Mucosa of rectum (tissue), 2 donors: ENCODE measurements around the gene ACAP2.
"Not testable (repeated sequence)": the region's sequence is repeated elsewhere in the genome, so short reads cannot be mapped to it uniquely, and the experiment has no call there.

Experiments
- H3K27ac ChIP-seq, 2 donors: one replicate each; pipeline ENCODE4 v1.7.0; 2013; ENCODE audit warnings: inconsistent platforms in 2 of 2, low read depth in 2 of 2, low read length in 2 of 2
- H3K27me3 ChIP-seq, 2 donors: one replicate each; pipeline ENCODE4 v1.7.0; 2013; ENCODE audit warnings: low read length in 2 of 2; ENCODE audit not compliant: control insufficient read depth in 2 of 2, insufficient read depth in 2 of 2
- H3K36me3 ChIP-seq, 2 donors: one replicate each; pipeline ENCODE4 v1.7.0; 2013; ENCODE audit warnings: low read length in 2 of 2; ENCODE audit not compliant: control insufficient read depth in 2 of 2, insufficient read depth in 2 of 2
- H3K4me1 ChIP-seq, 2 donors: one replicate each; pipeline ENCODE4 v1.7.0; 2013; ENCODE audit warnings: low read length in 2 of 2, mild to moderate bottlenecking in 1 of 2; ENCODE audit not compliant: control insufficient read depth in 2 of 2, insufficient read depth in 2 of 2
- H3K4me3 ChIP-seq, 2 donors: one replicate each; pipeline ENCODE4 v1.7.0; 2013; ENCODE audit warnings: low read length in 2 of 2
- H3K9ac ChIP-seq, 2 donors: one replicate each; pipeline ENCODE4 v1.7.0; 2013; ENCODE audit warnings: low read length in 2 of 2, low read depth in 1 of 2, mild to moderate bottlenecking in 1 of 2
- H3K9me3 ChIP-seq, 2 donors: one replicate each; pipeline ENCODE4 v1.7.0; 2013; ENCODE audit warnings: low read length in 2 of 2; ENCODE audit not compliant: control insufficient read depth in 2 of 2
- donor health status: healthy.
- donor health status: Normal muscosa, but diverticular disease.

ACAP2 gene

DNA sequence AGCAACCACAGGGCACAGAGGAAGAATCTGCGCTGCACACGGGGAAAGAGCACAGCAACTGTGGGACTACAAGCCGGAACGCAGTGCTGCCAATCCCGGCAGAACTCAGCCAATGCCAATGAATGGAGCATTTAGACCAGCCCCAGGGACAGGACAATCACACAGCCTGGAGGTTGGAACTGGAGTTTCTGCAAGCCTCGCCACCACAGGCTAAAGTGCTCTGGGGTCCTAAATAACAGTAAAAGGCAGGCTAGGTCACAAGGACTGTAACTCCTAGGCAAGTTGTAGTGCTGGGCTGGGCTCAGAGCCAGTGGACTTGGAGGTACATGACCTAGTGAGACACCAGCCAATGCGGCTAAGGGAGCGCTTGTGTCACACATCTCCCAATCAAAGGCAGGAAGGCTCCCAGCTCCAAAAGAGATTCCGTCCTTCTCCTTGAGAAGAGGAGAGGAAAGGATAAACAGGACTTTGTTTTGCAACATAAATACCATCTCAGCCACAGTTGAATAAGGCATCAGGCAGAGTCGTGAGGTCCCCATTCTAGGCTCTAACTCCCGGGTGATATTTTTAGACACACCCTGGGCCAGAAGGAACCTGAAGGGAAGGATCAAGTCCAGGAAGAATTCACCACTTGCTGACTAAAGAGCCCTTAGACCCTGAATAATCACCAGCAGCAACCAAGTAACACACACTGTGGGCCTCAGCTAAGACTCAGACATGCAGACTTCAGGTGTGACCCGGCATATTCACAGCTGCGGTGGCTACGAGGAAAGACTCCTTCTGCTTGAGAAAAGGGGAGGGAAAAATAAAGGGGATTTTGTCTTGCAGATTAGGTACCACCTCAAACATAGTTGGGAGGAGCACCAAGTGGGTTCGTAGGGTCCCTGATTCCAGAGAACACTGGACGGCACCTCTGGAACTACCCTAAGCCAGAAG is 86.4 kb downstream of the ACAP2 start:
- Histone ChIP-seq H3K9ac (no peak overlapping the region), H3K4me1 (no peaks in the 10 kb centered on the region), H3K27ac (no peak overlapping the region), H3K36me3 (peaks cover 0 to 7% of the 10 kb centered on the region in 2 donors), H3K4me3 (no peak overlapping the region), H3K9me3 (no peaks in the 10 kb centered on the region), H3K27me3 (no peaks in the 10 kb centered on the region)

DNA sequence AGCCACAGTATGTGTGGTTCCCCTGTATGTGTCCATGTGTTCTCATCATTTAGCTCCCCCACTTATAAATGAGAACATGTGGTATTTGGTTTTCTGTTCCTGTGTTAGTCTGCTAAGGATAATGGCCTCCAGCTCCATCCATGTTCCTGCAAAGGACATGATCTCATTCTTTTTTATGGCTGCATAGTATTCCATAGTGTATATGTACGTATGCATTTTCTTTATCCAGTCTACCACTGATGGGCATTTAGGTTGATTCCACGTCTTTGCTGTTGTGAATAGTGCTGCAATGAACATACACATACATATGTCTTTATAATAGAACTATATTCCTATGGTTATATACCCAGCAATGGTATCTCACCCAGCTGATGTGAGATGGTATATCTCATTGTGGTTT is 88.8 kb downstream of the ACAP2 start:
- H3K9ac ChIP-seq, H3K9me3 ChIP-seq, H3K27ac ChIP-seq, H3K27me3 ChIP-seq, H3K4me1 ChIP-seq, H3K4me3 ChIP-seq, H3K36me3 ChIP-seq: not testable (repeated sequence)

DNA sequence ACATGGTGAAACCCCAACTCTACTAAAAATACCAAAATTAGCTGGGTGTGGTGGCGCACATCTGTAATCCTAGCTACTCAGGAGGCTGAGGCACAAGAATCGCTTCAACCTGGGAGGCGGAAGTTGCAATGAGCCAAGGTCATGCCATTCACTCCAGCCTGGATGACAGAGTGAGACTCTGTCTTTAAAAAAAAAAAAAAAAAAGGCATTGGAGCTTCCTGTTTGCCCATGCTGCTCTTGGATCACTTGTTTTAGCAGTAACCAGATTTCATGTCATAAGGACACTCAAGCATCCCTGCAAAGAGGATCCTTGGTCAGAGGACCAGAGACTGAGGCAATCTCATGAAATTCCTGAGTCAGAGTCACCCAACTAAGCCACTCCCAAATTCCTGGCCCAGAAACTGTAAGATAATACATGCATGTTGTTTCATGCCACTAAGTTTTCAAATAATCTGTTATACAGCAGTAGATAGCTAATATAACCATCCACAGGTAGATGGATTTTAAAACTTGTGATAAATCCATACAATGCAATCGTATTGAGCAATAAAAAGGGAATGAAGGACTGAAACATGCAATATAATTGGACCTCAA is 89.8 kb downstream of the ACAP2 start:
- H3K4me3 ChIP-seq = no peak overlapping the region
- H3K4me1 ChIP-seq = no peaks in the 10 kb centered on the region
- no peak overlapping the region for H3K27ac ChIP-seq
- H3K36me3 ChIP-seq = peaks cover 3 to 7% of the 10 kb centered on the region in 2 donors
- no peaks in the 10 kb centered on the region for H3K9me3 ChIP-seq
- no peak overlapping the region for H3K9ac ChIP-seq
- H3K27me3 ChIP-seq = no peaks in the 10 kb centered on the region

DNA sequence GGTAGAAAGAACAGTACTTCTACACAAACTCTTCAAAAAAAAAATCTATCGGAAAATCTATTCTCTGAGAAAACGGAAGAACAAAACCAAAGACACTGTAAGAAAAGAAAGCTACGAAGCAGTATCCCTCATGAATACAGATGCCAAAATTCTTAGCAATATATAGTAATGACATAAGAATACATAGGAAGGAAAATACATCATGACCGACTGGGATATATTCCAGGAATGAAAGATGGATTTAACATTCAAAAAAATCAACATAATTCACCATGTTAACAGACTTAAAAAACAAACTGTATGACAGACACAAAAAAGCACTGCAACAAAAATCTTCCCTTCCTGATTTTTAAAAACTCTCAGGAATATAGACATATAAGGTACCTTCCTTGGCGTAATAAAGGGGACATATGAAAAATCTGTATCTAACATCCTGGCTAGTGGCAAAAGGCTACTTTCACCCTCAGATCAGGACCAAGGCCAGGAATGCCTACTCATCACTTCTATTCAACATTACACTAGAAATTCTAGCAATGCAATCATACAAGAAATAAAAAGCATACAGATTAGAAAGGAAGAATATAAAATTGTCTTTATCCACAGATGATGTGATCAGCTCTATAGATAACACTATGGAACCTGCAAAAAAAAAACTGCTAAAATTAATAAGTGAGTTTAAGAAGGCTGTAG is 94.2 kb downstream of the ACAP2 start:
- Histone ChIP-seq H3K36me3 (peaks cover 0 to 3% of the 10 kb centered on the region in 2 donors), H3K9me3 (no peaks in the 10 kb centered on the region), H3K4me3 (no peak overlapping the region), H3K9ac (no peak overlapping the region), H3K27ac (no peak overlapping the region), H3K4me1 (no peaks in the 10 kb centered on the region), H3K27me3 (no peaks in the 10 kb centered on the region)

DNA sequence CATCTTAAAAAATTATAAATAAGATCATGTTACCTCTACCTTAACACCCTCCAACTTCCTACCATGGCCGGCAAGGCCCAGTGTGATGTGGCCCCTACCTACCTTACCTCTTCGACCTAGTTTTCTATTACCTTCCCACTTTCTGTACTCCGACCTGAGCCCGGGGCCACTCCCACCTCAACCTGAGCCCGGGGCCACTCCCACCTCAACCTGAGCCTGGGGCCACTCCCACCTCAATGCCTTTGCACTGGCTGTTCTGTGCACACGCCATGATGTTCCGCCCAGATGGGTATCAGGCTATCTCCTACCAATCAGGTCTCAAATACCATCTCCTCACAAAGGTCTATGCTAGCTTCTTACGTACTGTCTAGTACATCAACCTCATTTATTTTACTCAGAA is 105.1 kb downstream of the ACAP2 start:
- Histone ChIP-seq H3K27ac (no peak overlapping the region), H3K4me1 (no peaks in the 10 kb centered on the region), H3K27me3 (no peaks in the 10 kb centered on the region), H3K4me3 (no peak overlapping the region), H3K9ac (no peak overlapping the region), H3K36me3 (peaks cover 3 to 9% of the 10 kb centered on the region in 2 donors), H3K9me3 (no peaks in the 10 kb centered on the region)

DNA sequence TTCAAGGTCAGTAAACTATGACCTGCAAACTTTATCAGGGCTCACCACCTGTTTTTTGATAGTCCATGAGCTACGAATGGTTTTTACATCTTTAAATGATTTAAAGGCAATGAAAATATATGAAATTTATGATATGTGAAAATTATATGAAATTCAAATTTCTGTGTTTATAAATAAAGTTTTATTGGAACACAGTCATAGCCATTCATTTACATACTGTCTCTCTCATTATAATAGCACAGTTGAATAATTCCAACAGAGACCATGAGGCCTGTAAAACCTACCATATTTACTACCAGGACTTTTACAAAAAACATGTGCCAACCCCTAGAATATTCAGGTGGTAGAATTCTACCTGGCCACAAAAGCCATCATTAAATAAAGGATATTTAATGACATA is 107.9 kb downstream of the ACAP2 start:
- peaks cover 4 to 9% of the 10 kb centered on the region in 2 donors for H3K36me3 ChIP-seq
- no peak overlapping the region for H3K4me3 ChIP-seq
- no peaks in the 10 kb centered on the region for H3K4me1 ChIP-seq
- no peak overlapping the region for H3K9ac ChIP-seq
- no peaks in the 10 kb centered on the region for H3K27me3 ChIP-seq
- H3K9me3 ChIP-seq = no peaks in the 10 kb centered on the region
- H3K27ac ChIP-seq = no peak overlapping the region

DNA sequence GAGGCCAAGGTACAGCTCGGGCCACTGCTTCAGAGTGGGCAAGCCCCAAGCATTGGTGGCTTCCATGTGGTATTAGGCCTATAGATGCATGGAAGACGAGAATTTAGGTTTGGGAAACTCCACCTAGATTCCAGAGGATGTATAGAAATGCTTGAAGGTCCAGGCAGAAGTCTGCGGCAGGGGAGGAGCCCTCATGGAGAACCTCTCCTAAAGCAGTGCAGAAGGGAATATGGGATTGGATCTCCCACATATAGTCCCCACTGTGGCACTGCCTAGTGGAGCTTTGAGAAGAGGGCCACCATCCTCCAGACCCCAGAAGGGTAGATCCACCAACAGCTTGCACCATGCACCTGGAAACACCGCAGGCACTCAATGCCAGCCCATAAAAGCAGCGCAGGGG is 123.8 kb downstream of the ACAP2 start:
- Histone ChIP-seq H3K9ac (no peak overlapping the region), H3K4me1 (no peaks in the 10 kb centered on the region), H3K27me3 (no peaks in the 10 kb centered on the region), H3K4me3 (no peak overlapping the region), H3K27ac (no peak overlapping the region), H3K36me3 (peaks cover 16 to 17% of the 10 kb centered on the region in 2 donors), H3K9me3 (peaks cover 0 to 4% of the 10 kb centered on the region in 2 donors)

DNA sequence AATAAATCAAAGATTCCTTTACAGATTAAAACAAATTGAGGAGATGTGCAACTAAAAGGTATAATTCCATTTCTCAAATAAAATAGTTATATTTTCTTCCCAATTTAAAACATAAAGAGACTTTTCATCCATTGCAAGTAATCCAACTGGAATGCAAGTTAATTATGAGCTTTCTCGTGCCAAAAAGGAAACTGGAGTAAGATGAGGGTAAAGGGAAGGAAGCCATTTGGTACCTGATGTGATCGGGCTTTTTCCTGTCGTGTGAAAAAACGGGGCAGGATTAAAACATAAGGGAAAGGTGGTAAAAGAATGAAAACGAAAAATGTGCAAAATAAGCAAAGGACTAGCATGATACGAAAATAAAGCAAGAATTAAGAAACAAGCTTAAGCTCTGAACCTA is 130.1 kb downstream of the ACAP2 start:
- H3K9me3 ChIP-seq = no peaks in the 10 kb centered on the region

DNA sequence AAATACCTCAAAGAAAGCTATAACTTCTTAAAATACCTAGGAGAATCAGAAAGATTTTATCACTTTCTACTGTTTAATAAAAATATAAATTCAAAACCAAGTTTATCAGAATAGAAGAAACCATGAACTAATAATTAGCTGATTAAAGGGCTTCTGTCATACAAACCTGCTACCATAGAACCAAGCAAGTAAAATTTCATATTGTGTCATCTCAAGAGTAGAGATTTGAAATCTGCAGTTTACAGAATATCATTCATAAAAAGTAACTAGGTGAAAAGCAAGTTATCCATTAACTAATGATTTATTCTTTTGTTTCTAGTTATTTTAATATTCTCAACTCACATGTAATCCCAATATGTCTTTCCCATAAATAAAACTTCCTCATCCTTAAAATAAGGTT is 135.1 kb downstream of the ACAP2 start:
- no peak overlapping the region for H3K9ac ChIP-seq
- no peaks in the 10 kb centered on the region for H3K27me3 ChIP-seq
- H3K4me1 ChIP-seq = no peaks in the 10 kb centered on the region
- no peak overlapping the region for H3K27ac ChIP-seq
- no peak overlapping the region for H3K4me3 ChIP-seq
- H3K36me3 ChIP-seq = peaks cover 3 to 11% of the 10 kb centered on the region in 2 donors
- no peaks in the 10 kb centered on the region for H3K9me3 ChIP-seq

More for the DNA sequence above, 130.1 kb downstream of the ACAP2 start:
- Histone ChIP-seq H3K4me1 (no peaks in the 10 kb centered on the region), H3K36me3 (peaks cover under 1 to 8% of the 10 kb centered on the region in 2 donors), H3K9ac (no peak overlapping the region), H3K4me3 (no peak overlapping the region), H3K27ac (no peak overlapping the region), H3K27me3 (no peaks in the 10 kb centered on the region)

DNA sequence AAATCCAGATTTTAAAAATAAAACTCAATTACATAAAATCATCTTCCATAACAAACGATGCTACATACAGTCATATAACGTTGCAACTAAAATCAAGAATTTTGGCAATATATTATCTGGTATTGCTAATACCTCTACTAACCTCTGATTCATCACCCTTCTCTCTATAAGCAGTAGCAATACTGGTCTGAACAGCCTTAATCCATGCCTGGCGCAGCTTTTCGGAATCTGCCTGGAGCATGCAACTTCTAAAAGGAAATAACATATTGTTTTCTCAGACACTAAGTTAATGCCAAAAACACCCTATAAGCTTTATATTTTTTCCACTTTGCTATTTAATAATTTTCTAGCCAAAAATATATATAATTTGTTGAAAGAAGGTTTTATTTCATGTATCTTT is 136.5 kb downstream of the ACAP2 start:
- H3K9ac ChIP-seq = no peak overlapping the region
- no peaks in the 10 kb centered on the region for H3K4me1 ChIP-seq
- H3K4me3 ChIP-seq = no peak overlapping the region
- no peaks in the 10 kb centered on the region for H3K9me3 ChIP-seq
- H3K36me3 ChIP-seq = peaks cover 7 to 16% of the 10 kb centered on the region in 2 donors
- H3K27ac ChIP-seq = no peak overlapping the region
- H3K27me3 ChIP-seq = no peaks in the 10 kb centered on the region
